ENCODE measurements around the gene SNAPC2.

The SNAPC2 gene

GRCh38 chr19:7968008-7968795 lies 48.1 kb downstream of the SNAPC2 start:
- no peak for DNase-seq (ENCODE audit: low spot score)

DNA sequence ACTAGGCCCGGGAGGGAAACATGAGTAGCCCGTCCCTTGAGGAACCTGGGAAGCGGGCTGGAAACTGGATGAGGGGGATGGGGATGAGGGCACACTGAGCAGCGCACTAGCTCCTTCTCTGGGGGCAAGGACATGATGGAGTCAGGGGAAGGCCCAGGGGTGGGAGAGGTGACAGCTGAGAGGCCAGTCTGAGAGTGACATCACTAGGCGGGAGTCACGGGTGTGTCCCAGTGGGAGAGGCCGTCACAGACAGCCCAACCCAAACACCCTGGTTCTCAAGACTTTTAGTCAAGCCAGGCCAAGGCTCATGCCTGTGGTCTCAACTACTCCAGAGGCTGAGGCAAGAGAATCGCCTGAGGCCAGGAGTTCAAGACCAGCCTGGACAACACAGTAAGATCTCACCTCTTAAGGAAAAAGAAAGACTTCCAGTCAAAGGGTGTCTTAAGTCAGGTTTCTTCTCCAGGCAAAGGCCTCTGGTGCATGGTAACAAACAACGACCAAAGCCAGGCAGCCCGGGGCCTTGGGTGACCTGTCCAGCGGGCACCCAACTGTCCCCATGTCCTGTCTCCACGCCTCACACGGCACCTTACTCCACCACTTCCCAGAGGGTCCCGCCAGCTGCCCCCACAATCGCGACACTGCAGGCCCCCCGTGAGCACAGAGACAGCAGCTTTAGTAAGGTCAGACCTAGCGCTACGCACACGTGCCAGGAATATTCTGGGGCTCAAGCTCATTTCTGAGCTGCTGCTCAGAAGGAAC lies 48.8 kb downstream of the SNAPC2 start:
- no peak for DNase-seq (ENCODE audit: low spot score)

DNA sequence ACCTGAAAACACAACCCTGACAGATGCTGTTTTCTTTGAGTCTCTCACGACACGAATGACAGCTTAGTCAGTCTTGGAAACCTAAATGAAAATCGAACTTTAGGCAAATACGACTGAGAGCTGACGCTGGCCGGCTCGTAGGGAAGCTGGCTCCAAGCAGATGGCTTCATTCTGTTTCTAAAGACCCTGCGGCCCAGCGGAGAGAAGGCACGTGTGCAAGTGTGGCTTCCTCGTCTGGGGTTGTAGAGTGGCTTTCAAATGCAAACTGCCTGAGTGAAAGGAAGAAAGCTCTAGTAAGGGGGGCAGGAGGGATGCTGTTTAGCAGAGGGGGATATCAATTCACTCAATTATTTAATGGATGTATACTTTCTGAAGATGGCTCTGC lies 49.4 kb downstream of the SNAPC2 start:
- no peak for DNase-seq (ENCODE audit: low spot score)

- peak; percentile 49 for DNase-seq (ENCODE audit: low spot score)
These were observed 50.7 kb downstream of the SNAPC2 start for GRCh38 chr19:7970716-7971448.

GRCh38 chr19:7971553-7972520 lies 51.7 kb downstream of the SNAPC2 start:
- DNase-seq (ENCODE audit: low spot score), result peak; percentile 27
